ENCODE measurements around the gene SNRPB2.
A peak's percentile ranks its signal among the peaks of the same experiment; 100 is the strongest.

The SNRPB2 gene

GRCh38 chr20:16740365-16741072, 10.7 kb downstream of the SNRPB2 start:
- DNase-seq, result no peak

- DNase-seq, result no peak
Observed at GRCh38 chr20:16744178-16744807, 14.5 kb downstream of the SNRPB2 start.

GRCh38 chr20:16745204-16745603, 15.4 kb downstream of the SNRPB2 start:
- no peak for DNase-seq

- DNase-seq, result no peak
Observed at GRCh38 chr20:16747291-16747811, 17.5 kb downstream of the SNRPB2 start.

- no peak for DNase-seq
Observed at GRCh38 chr20:16748308-16748900, 18.6 kb downstream of the SNRPB2 start, which contains the start of gene OTOR. TSS of gene OTOR (plus strand) at chr20:16748358. CDS start at chr20:16748402, 44 bp downstream.

- DNase-seq, result no peak
Observed at GRCh38 chr20:16749573-16749972, 19.7 kb downstream of the SNRPB2 start.

GRCh38 chr20:16752082-16752481, 22.3 kb downstream of the SNRPB2 start:
- DNase-seq, result no peak

- no peak for DNase-seq
Observed at GRCh38 chr20:16752901-16753300, 23.1 kb downstream of the SNRPB2 start.

GRCh38 chr20:16758454-16759180, 28.8 kb downstream of the SNRPB2 start:
- DNase-seq, result no peak

GRCh38 chr20:16759181-16759563, 29.3 kb downstream of the SNRPB2 start:
- no peak for DNase-seq

GRCh38 chr20:16760431-16761304, 30.8 kb downstream of the SNRPB2 start:
- DNase-seq, result no peak

- peak; percentile 13 for DNase-seq
Observed at GRCh38 chr20:16761305-16761829, 31.5 kb downstream of the SNRPB2 start.

- no peak for DNase-seq
Observed at GRCh38 chr20:16764560-16764959, 34.7 kb downstream of the SNRPB2 start.

- DNase-seq, result no peak
Observed at GRCh38 chr20:16771213-16771612, 41.4 kb downstream of the SNRPB2 start.

- DNase-seq, result no peak
Observed at GRCh38 chr20:16775961-16776360, 46.1 kb downstream of the SNRPB2 start.

GRCh38 chr20:16777126-16777525, 47.3 kb downstream of the SNRPB2 start:
- DNase-seq, result no peak

GRCh38 chr20:16778159-16778558, 48.3 kb downstream of the SNRPB2 start:
- no peak for DNase-seq

- DNase-seq, result no peak
Observed at GRCh38 chr20:16781496-16781895, 51.7 kb downstream of the SNRPB2 start.

- no peak for DNase-seq
Observed at GRCh38 chr20:16785226-16785625, 55.4 kb downstream of the SNRPB2 start.

All from 8988T (cell line).